ENCODE results near the gene NAGPA.

NAGPA gene

GRCh38 chr16:5010576-5011329 lies 23.0 kb downstream of the NAGPA start:
- Histone ChIP-seq H3K4me2 (ENCODE audit: low read length) (no peak overlapping the region), H3K4me3 (ENCODE audit: low read length) (no peak overlapping the region), H3K4ac (ENCODE audit: low read depth, low read length) (no peak overlapping the region), H4K8ac (ENCODE audit: low read depth, low read length) (no peak overlapping the region), H3K56ac (ENCODE audit: low read length) (no peak overlapping the region), H3K79me2 (ENCODE audit: control insufficient read depth, insufficient read depth, low read length) (no peaks in the 10 kb centered on the region), H3K18ac (ENCODE audit: low read length) (no peak overlapping the region), H3K23ac (ENCODE audit: low read length) (no peak overlapping the region), H3K4me1 (ENCODE audit: control insufficient read depth, low read depth, low read length) (no peaks in the 10 kb centered on the region), H2BK5ac (ENCODE audit: low read length) (no peak overlapping the region), H3K27ac (ENCODE audit: low read depth, low read length) (no peak overlapping the region), H3K27me3 (ENCODE audit: insufficient read depth, low read length, poor library complexity) (no peaks in the 10 kb centered on the region), H2BK15ac (replicated peaks; ENCODE audit: low read depth) (no peak overlapping the region), H3K79me1 (ENCODE audit: low read length) (no peaks in the 10 kb centered on the region), H4K5ac (ENCODE audit: low read length) (no peak overlapping the region), H2BK120ac (ENCODE audit: low read depth, low read length) (no peak overlapping the region), H3K36me3 (ENCODE audit: control insufficient read depth, insufficient read depth, low read length) (no peaks in the 10 kb centered on the region), H2AK5ac (ENCODE audit: low read length) (no peak overlapping the region), H3K9ac (ENCODE audit: low read length) (no peak overlapping the region)
- no peak for DNase-seq
- no CpG with 5 or more reads among the region's 15 CpGs for WGBS (ENCODE audit: extremely low coverage, insufficient coverage, low lambda C conversion rate)

GRCh38 chr16:5008311-5008731 lies 25.4 kb downstream of the NAGPA start:
- H3K18ac ChIP-seq (ENCODE audit: low read length): no peak overlapping the region
- H3K79me2 ChIP-seq (ENCODE audit: control insufficient read depth, insufficient read depth, low read length): no peaks in the 10 kb centered on the region
- H4K8ac ChIP-seq (ENCODE audit: low read depth, low read length): no peak overlapping the region
- no peak overlapping the region for H3K27ac ChIP-seq (ENCODE audit: low read depth, low read length)
- no peak overlapping the region for H3K4me3 ChIP-seq (ENCODE audit: low read length)
- no peaks in the 10 kb centered on the region for H3K27me3 ChIP-seq (ENCODE audit: insufficient read depth, low read length, poor library complexity)
- no peak overlapping the region for H3K23ac ChIP-seq (ENCODE audit: low read length)
- no peak overlapping the region for H2BK15ac ChIP-seq (replicated peaks; ENCODE audit: low read depth)
- H4K5ac ChIP-seq (ENCODE audit: low read length): no peak overlapping the region
- H3K4me2 ChIP-seq (ENCODE audit: low read length): no peak overlapping the region
- no peak overlapping the region for H2BK5ac ChIP-seq (ENCODE audit: low read length)
- no peak overlapping the region for H2AK5ac ChIP-seq (ENCODE audit: low read length)
- no peak overlapping the region for H2BK120ac ChIP-seq (ENCODE audit: low read depth, low read length)
- H3K79me1 ChIP-seq (ENCODE audit: low read length): no peaks in the 10 kb centered on the region
- no peak for DNase-seq
- WGBS (ENCODE audit: extremely low coverage, insufficient coverage, low lambda C conversion rate): no CpG with 5 or more reads among the region's 18 CpGs
- no peak overlapping the region for H3K56ac ChIP-seq (ENCODE audit: low read length)
- no peak overlapping the region for H3K4ac ChIP-seq (ENCODE audit: low read depth, low read length)
- no peak overlapping the region for H3K9ac ChIP-seq (ENCODE audit: low read length)
- H3K4me1 ChIP-seq (ENCODE audit: control insufficient read depth, low read depth, low read length): no peaks in the 10 kb centered on the region
- no peaks in the 10 kb centered on the region for H3K36me3 ChIP-seq (ENCODE audit: control insufficient read depth, insufficient read depth, low read length)

- Histone ChIP-seq H3K23ac (ENCODE audit: low read length) (no peak overlapping the region), H3K27me3 (ENCODE audit: insufficient read depth, low read length, poor library complexity) (no peaks in the 10 kb centered on the region)
- WGBS (ENCODE audit: extremely low coverage, insufficient coverage, low lambda C conversion rate): no CpG with 5 or more reads among the region's 10 CpGs
Observed at GRCh38 chr16:5007256-5007655, 26.5 kb downstream of the NAGPA start.

GRCh38 chr16:5006348-5007193 lies 27.2 kb downstream of the NAGPA start:
- H4K8ac ChIP-seq (ENCODE audit: low read depth, low read length): no peak overlapping the region
- no peak overlapping the region for H3K4me2 ChIP-seq (ENCODE audit: low read length)
- H2BK15ac ChIP-seq (replicated peaks; ENCODE audit: low read depth): no peak overlapping the region
- no peak overlapping the region for H3K4me3 ChIP-seq (ENCODE audit: low read length)
- no peaks in the 10 kb centered on the region for H3K36me3 ChIP-seq (ENCODE audit: control insufficient read depth, insufficient read depth, low read length)
- no peak overlapping the region for H3K56ac ChIP-seq (ENCODE audit: low read length)
- H3K18ac ChIP-seq (ENCODE audit: low read length): no peak overlapping the region
- no peak overlapping the region for H2AK5ac ChIP-seq (ENCODE audit: low read length)
- no peak overlapping the region for H4K5ac ChIP-seq (ENCODE audit: low read length)
- no peaks in the 10 kb centered on the region for H3K4me1 ChIP-seq (ENCODE audit: control insufficient read depth, low read depth, low read length)
- no peak overlapping the region for H3K4ac ChIP-seq (ENCODE audit: low read depth, low read length)
- H2BK120ac ChIP-seq (ENCODE audit: low read depth, low read length): no peak overlapping the region
- no peak for DNase-seq
- no peak overlapping the region for H3K9ac ChIP-seq (ENCODE audit: low read length)
- no peaks in the 10 kb centered on the region for H3K79me1 ChIP-seq (ENCODE audit: low read length)
- H3K79me2 ChIP-seq (ENCODE audit: control insufficient read depth, insufficient read depth, low read length): no peaks in the 10 kb centered on the region
- H3K27me3 ChIP-seq (ENCODE audit: insufficient read depth, low read length, poor library complexity): no peaks in the 10 kb centered on the region
- WGBS (ENCODE audit: extremely low coverage, insufficient coverage, low lambda C conversion rate): no CpG with 5 or more reads among the region's 22 CpGs
- H3K23ac ChIP-seq (ENCODE audit: low read length): no peak overlapping the region
- H2BK5ac ChIP-seq (ENCODE audit: low read length): no peak overlapping the region
- no peak overlapping the region for H3K27ac ChIP-seq (ENCODE audit: low read depth, low read length)

More at GRCh38 chr16:5007256-5007655, 26.5 kb downstream of the NAGPA start:
- no peaks in the 10 kb centered on the region for H3K4me1 ChIP-seq (ENCODE audit: control insufficient read depth, low read depth, low read length)
- DNase-seq: no peak
- H3K18ac ChIP-seq (ENCODE audit: low read length): no peak overlapping the region
- no peak overlapping the region for H3K4ac ChIP-seq (ENCODE audit: low read depth, low read length)
- H3K79me2 ChIP-seq (ENCODE audit: control insufficient read depth, insufficient read depth, low read length): no peaks in the 10 kb centered on the region
- no peak overlapping the region for H3K4me2 ChIP-seq (ENCODE audit: low read length)
- no peak overlapping the region for H2BK5ac ChIP-seq (ENCODE audit: low read length)
- H4K8ac ChIP-seq (ENCODE audit: low read depth, low read length): no peak overlapping the region
- no peak overlapping the region for H3K4me3 ChIP-seq (ENCODE audit: low read length)
- H3K36me3 ChIP-seq (ENCODE audit: control insufficient read depth, insufficient read depth, low read length): no peaks in the 10 kb centered on the region
- no peak overlapping the region for H4K5ac ChIP-seq (ENCODE audit: low read length)
- no peak overlapping the region for H2AK5ac ChIP-seq (ENCODE audit: low read length)
- H3K56ac ChIP-seq (ENCODE audit: low read length): no peak overlapping the region
- H3K27ac ChIP-seq (ENCODE audit: low read depth, low read length): no peak overlapping the region
- no peaks in the 10 kb centered on the region for H3K79me1 ChIP-seq (ENCODE audit: low read length)
- H2BK15ac ChIP-seq (replicated peaks; ENCODE audit: low read depth): no peak overlapping the region
- no peak overlapping the region for H3K9ac ChIP-seq (ENCODE audit: low read length)
- no peak overlapping the region for H2BK120ac ChIP-seq (ENCODE audit: low read depth, low read length)

GRCh38 chr16:5005916-5006315 lies 27.8 kb downstream of the NAGPA start:
- H2BK5ac ChIP-seq (ENCODE audit: low read length): no peak overlapping the region
- no peak overlapping the region for H3K4me2 ChIP-seq (ENCODE audit: low read length)
- no peak for DNase-seq
- H3K4me1 ChIP-seq (ENCODE audit: control insufficient read depth, low read depth, low read length): no peaks in the 10 kb centered on the region
- WGBS (ENCODE audit: extremely low coverage, insufficient coverage, low lambda C conversion rate): no CpG with 5 or more reads among the region's 4 CpGs
- H3K4me3 ChIP-seq (ENCODE audit: low read length): no peak overlapping the region
- H3K79me2 ChIP-seq (ENCODE audit: control insufficient read depth, insufficient read depth, low read length): no peaks in the 10 kb centered on the region
- H2AK5ac ChIP-seq (ENCODE audit: low read length): no peak overlapping the region
- H3K56ac ChIP-seq (ENCODE audit: low read length): no peak overlapping the region
- no peak overlapping the region for H3K27ac ChIP-seq (ENCODE audit: low read depth, low read length)
- H3K4ac ChIP-seq (ENCODE audit: low read depth, low read length): no peak overlapping the region
- no peaks in the 10 kb centered on the region for H3K27me3 ChIP-seq (ENCODE audit: insufficient read depth, low read length, poor library complexity)
- H2BK15ac ChIP-seq (replicated peaks; ENCODE audit: low read depth): no peak overlapping the region
- no peak overlapping the region for H4K5ac ChIP-seq (ENCODE audit: low read length)
- no peak overlapping the region for H3K23ac ChIP-seq (ENCODE audit: low read length)
- no peaks in the 10 kb centered on the region for H3K36me3 ChIP-seq (ENCODE audit: control insufficient read depth, insufficient read depth, low read length)
- H3K79me1 ChIP-seq (ENCODE audit: low read length): no peaks in the 10 kb centered on the region
- H2BK120ac ChIP-seq (ENCODE audit: low read depth, low read length): no peak overlapping the region
- no peak overlapping the region for H4K8ac ChIP-seq (ENCODE audit: low read depth, low read length)
- no peak overlapping the region for H3K18ac ChIP-seq (ENCODE audit: low read length)
- no peak overlapping the region for H3K9ac ChIP-seq (ENCODE audit: low read length)
